Measurements from ENCODE around the gene KCNJ12.
"Not testable (repeated sequence)": the region's sequence is repeated elsewhere in the genome, so short reads cannot be mapped to it uniquely, and the experiment has no call there.

DNA sequence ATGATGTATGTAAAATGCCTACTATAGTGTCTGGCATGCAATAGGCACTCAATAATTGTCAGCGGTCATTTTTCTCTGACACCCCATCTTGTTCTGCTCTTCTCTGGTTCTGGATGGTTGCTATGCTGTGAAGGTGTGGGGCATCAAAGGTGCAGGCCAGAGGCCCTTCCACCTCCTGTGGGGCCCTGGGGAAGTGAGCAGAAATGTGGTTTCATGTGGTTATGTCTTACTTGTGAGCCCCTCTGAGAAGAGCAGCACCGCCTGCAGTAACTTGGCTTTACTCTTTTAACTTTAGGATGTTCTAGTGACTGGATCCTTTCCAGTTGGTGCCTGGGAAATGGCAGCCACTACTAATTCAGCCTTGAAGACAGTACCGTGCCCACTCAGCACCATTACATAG is 32.1 kb downstream of the KCNJ12 start:
- not testable (repeated sequence) for TF ChIP-seq POLR2A (IDR thresholded peaks at IDR 0.05); POLR2AphosphoS5 (IDR thresholded peaks at IDR 0.05; ENCODE audit: insufficient read depth in 1 of 2, low read depth in 1 of 2)
- TF ChIP-seq, protein P1, sequence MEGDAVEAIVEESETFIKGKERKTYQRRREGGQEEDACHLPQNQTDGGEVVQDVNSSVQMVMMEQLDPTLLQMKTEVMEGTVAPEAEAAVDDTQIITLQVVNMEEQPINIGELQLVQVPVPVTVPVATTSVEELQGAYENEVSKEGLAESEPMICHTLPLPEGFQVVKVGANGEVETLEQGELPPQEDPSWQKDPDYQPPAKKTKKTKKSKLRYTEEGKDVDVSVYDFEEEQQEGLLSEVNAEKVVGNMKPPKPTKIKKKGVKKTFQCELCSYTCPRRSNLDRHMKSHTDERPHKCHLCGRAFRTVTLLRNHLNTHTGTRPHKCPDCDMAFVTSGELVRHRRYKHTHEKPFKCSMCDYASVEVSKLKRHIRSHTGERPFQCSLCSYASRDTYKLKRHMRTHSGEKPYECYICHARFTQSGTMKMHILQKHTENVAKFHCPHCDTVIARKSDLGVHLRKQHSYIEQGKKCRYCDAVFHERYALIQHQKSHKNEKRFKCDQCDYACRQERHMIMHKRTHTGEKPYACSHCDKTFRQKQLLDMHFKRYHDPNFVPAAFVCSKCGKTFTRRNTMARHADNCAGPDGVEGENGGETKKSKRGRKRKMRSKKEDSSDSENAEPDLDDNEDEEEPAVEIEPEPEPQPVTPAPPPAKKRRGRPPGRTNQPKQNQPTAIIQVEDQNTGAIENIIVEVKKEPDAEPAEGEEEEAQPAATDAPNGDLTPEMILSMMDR (IDR thresholded peaks at IDR 0.05), result not testable (repeated sequence)
